Ascending aorta (tissue), 2 donors: ENCODE measurements around the gene CLIP2. TPM values are rescaled to one million over a fixed set of nuclear protein-coding genes. Genes with fewer than 3 reads are reported as not detected.

Experiments
- DNase-seq, 2 donors: peaks; one replicate each; pipeline ENCODE4 v3.0.0-alpha.2; 2019; ENCODE audit warnings: low spot score in 2 of 2
- H3K27ac ChIP-seq, 2 donors: fragments of 200-600 bp; sonication (generic); one replicate each; pipeline ENCODE4 v1.5.1; 2016 to 2017; ENCODE audit warnings: mild to moderate bottlenecking in 1 of 2
- H3K27me3 ChIP-seq: fragments of 200-600 bp; sonication (generic); one replicate; pipeline ENCODE4 v1.5.1; 2017
- H3K36me3 ChIP-seq, 2 donors: fragments of 200-600 bp; sonication (generic); one replicate each; pipeline ENCODE4 v1.5.1; 2016
- H3K4me1 ChIP-seq, 2 donors: fragments of 200-600 bp; sonication (generic); one replicate each; pipeline ENCODE4 v1.5.1; 2016 to 2017; ENCODE audit warnings: mild to moderate bottlenecking in 1 of 2
- H3K4me3 ChIP-seq, 2 donors: fragments of 200-600 bp; sonication (generic); one replicate each; pipeline ENCODE4 v1.5.1; 2016 to 2017; ENCODE audit warnings: mild to moderate bottlenecking in 1 of 2
- H3K9me3 ChIP-seq, 2 donors: fragments of 200-600 bp; sonication (generic); one replicate each; pipeline ENCODE4 v1.5.1; 2016
- CTCF ChIP-seq, 3 experiments: fragments of 200-600 bp in 2 of 3; fragments of 450-650 bp in 1 of 3; sonication (generic) in 2 of 3; IDR thresholded peaks; one replicate each; pipeline ENCODE4 v1.5.1; 2016 to 2019; ENCODE audit warnings: antibody characterized with exemption in 3 of 3, mild to moderate bottlenecking in 1 of 3, moderate library complexity in 1 of 3
- intact Hi-C: fragments of 100-400 bp; cut with DNase I; formaldehyde crosslinking; loops from one replicate; pipeline ENCODE4 v1.15.1; 2023
- total RNA-seq: library from RNA; depleted of rRNA; stranded (reverse); fragments of >200 nt; gene quantifications from one replicate; pipeline ENCODE4 v1.1.0, GENCODE V29; 2016

Gene CLIP2
- total RNA-seq, 1 donor from 2014 or later: 50.2 TPM

- Histone ChIP-seq H3K27me3 (no peaks in the 10 kb centered on the region), H3K4me1 (peaks cover 9 to 13% of the 10 kb centered on the region in 2 donors), H3K36me3 (no peaks in the 10 kb centered on the region), H3K27ac (no peak overlapping the region), H3K4me3 (no peak overlapping the region), H3K9me3 (no peaks in the 10 kb centered on the region)
- no peak for TF ChIP-seq CTCF (IDR thresholded peaks at IDR 0.05)
- DNase-seq: no peak
- intact Hi-C loops: no loop called here
Measured at GRCh38 chr7:74286131-74286530, 3.1 kb upstream of the CLIP2 start.

- peaks cover 9 to 13% of the 10 kb centered on the region in 2 donors for H3K4me1 ChIP-seq
- intact Hi-C loops: no loop called here
- no peaks in the 10 kb centered on the region for H3K27me3 ChIP-seq
- TF ChIP-seq CTCF (IDR thresholded peaks at IDR 0.05): no peak
- no peaks in the 10 kb centered on the region for H3K36me3 ChIP-seq
- H3K9me3 ChIP-seq: no peaks in the 10 kb centered on the region
- no peak for DNase-seq
- H3K27ac ChIP-seq: no peak overlapping the region
- no peak overlapping the region for H3K4me3 ChIP-seq
Measured at GRCh38 chr7:74287303-74288033, 1.7 kb upstream of the CLIP2 start.

- peaks cover 9 to 14% of the 10 kb centered on the region in 2 donors for H3K4me1 ChIP-seq
- intact Hi-C loops: no loop called here
Measured at GRCh38 chr7:74288034-74288881, 949 bp upstream of the CLIP2 start.

GRCh38 chr7:74289659-74290552 lies 699 bp downstream of the CLIP2 start:
- TF ChIP-seq CTCF (IDR thresholded peaks at IDR 0.05): no peak
- peaks cover 13 to 29% of the 10 kb centered on the region in 2 donors for H3K4me1 ChIP-seq

More at GRCh38 chr7:74288034-74288881, 949 bp upstream of the CLIP2 start:
- Histone ChIP-seq H3K9me3 (no peaks in the 10 kb centered on the region), H3K36me3 (no peaks in the 10 kb centered on the region), H3K27ac (peak overlapping the region; percentile 69 to 93), H3K27me3 (no peaks in the 10 kb centered on the region), H3K4me3 (peak overlapping the region; percentile 95 to 99)
- no peak for DNase-seq
- TF ChIP-seq CTCF (IDR thresholded peaks at IDR 0.05): no peak

GRCh38 chr7:74290553-74290950 lies 1.3 kb downstream of the CLIP2 start:
- intact Hi-C loops: loop anchor here (5.0 kb wide), 1 partner anchor 102 kb away; no protein-coding TSS in a partner anchor
- Histone ChIP-seq H3K4me1 (peaks cover 13 to 34% of the 10 kb centered on the region in 2 donors), H3K4me3 (peak overlapping the region; percentile 95 to 99), H3K9me3 (no peaks in the 10 kb centered on the region), H3K27me3 (no peaks in the 10 kb centered on the region), H3K36me3 (no peaks in the 10 kb centered on the region), H3K27ac (peak overlapping the region; percentile 82 to 93)
- DNase-seq: no peak
- TF ChIP-seq CTCF (IDR thresholded peaks at IDR 0.05): no peak

More at GRCh38 chr7:74289659-74290552, 699 bp downstream of the CLIP2 start:
- H3K27ac ChIP-seq: peak overlapping the region; percentile 82 to 93
- H3K27me3 ChIP-seq: no peaks in the 10 kb centered on the region
- no peaks in the 10 kb centered on the region for H3K9me3 ChIP-seq
- intact Hi-C loops: loop anchor here (1.0 to 5.0 kb wide), 3 partner anchors 20 to 102 kb away; no protein-coding TSS in a partner anchor
- DNase-seq: peak in 1 of 2 donors; percentile 83
- H3K4me3 ChIP-seq: peak overlapping the region; percentile 95 to 99
- no peaks in the 10 kb centered on the region for H3K36me3 ChIP-seq
